Panc1 (cell line): ENCODE data around the gene RASGEF1C. TPM values are rescaled to one million over a fixed set of nuclear protein-coding genes. Genes with fewer than 3 reads are reported as not detected.
"Not testable (repeated sequence)": the region's sequence is repeated elsewhere in the genome, so short reads cannot be mapped to it uniquely, and the experiment has no call there.

ENCODE experiments used
- ATAC-seq: fragments of 200-7000 bp; cut with Tn5 transposase; 2 replicates; pipeline ENCODE4 v1.9.1; 2020; ENCODE audit warnings: mild to moderate bottlenecking, moderate library complexity
- BruUV-seq: library from RNA; stranded (reverse); fragments of 400-500 nt; replicated peaks from 2 replicates; lab custom pipeline; 2021; lab: Mats Ljungman, UMichigan
- CTCF ChIA-PET: fragments of 300-600 bp; sonication (Branson Sonifier 250); formaldehyde crosslinking; loops from one replicate; lab custom pipeline; 2022; ENCODE audit warnings: antibody characterized with exemption; lab: Charles Lee
- POLR2A ChIA-PET: fragments of 300-600 bp; sonication (Branson Sonifier 250); formaldehyde crosslinking; loops from one replicate; lab custom pipeline; 2022; ENCODE audit warnings: antibody characterized with exemption; lab: Charles Lee
- DNase-seq: peaks from one replicate; pipeline ENCODE4 v3.0.0-alpha.2; 2010; ENCODE audit warnings: low read depth, low spot score
- H3K27ac ChIP-seq: 2 replicates; pipeline ENCODE4 v1.5.1; 2011; ENCODE audit warnings: mild to moderate bottlenecking, low read length, inconsistent platforms
- H3K27me3 ChIP-seq: fragments of 200-500 bp; sonication (Bioruptor generic); 2 replicates; pipeline ENCODE4 v1.6.0; 2014; ENCODE audit warnings: low read length, inconsistent platforms; ENCODE audit not compliant: control insufficient read depth, insufficient read depth
- H3K36me3 ChIP-seq: fragments of 200-500 bp; sonication (Bioruptor generic); 2 replicates; pipeline ENCODE4 v1.5.1; 2014; ENCODE audit warnings: inconsistent platforms, mild to moderate bottlenecking, low read length, moderate library complexity; ENCODE audit not compliant: control insufficient read depth, insufficient read depth
- H3K4me1 ChIP-seq: 2 replicates; pipeline ENCODE4 v1.5.1; 2011; ENCODE audit warnings: inconsistent platforms, mild to moderate bottlenecking, low read length, moderate library complexity; ENCODE audit not compliant: control insufficient read depth, insufficient read depth
- H3K4me3 ChIP-seq, 2 experiments: 2 replicates each; pipeline ENCODE4 v1.5.1; 2011 to 2012; ENCODE audit warnings: low read depth in 2 of 2, low read length in 2 of 2, mild to moderate bottlenecking in 2 of 2, inconsistent platforms in 1 of 2, moderate library complexity in 1 of 2
- H3K9me3 ChIP-seq: fragments of 200-500 bp; sonication (Bioruptor generic); 2 replicates; pipeline ENCODE4 v1.5.1; 2014; ENCODE audit warnings: low read depth, mild to moderate bottlenecking, inconsistent platforms, low read length, moderate library complexity; ENCODE audit not compliant: control insufficient read depth, insufficient read depth
- POLR2AphosphoS5 ChIP-seq: IDR thresholded peaks from 2 replicates; pipeline ENCODE4 v1.6.1; 2012; ENCODE audit warnings: mild to moderate bottlenecking, low read depth, low read length, moderate library complexity
- SIN3A ChIP-seq: IDR thresholded peaks from 2 replicates; pipeline ENCODE4 v1.6.1; 2012; ENCODE audit warnings: low read depth, mild to moderate bottlenecking, low read length, moderate library complexity, borderline replicate concordance; ENCODE audit not compliant: insufficient read depth
- TCF7L2 ChIP-seq: IDR thresholded peaks from 2 replicates; pipeline ENCODE4 v1.6.1; 2011; ENCODE audit warnings: mild to moderate bottlenecking, low read depth, low read length, inconsistent platforms
- in situ Hi-C: cut with HindIII; loops from 2 replicates; pipeline ENCODE4 v1.10.0; 2016; ENCODE audit warnings: low sequenced_read_pairs, low pct_unique_long_range_greater_than_20kb
- intact Hi-C: fragments of 100-400 bp; cut with micrococcal nuclease; formaldehyde crosslinking; loops from one replicate; pipeline ENCODE4 v1.10.0; 2022; ENCODE audit not compliant: unreplicated experiment
- total RNA-seq: library from RNA; stranded (reverse); gene quantifications from one replicate; pipeline ENCODE4 v1.2.1, GENCODE V29; 2021; ENCODE audit not compliant: unreplicated experiment
- TF ChIP-seq, protein P1 (sequence below): fragments of 450-650 bp; IDR thresholded peaks from 2 replicates; pipeline ENCODE4 v1.5.1; 2017; ENCODE audit warnings: mild to moderate bottlenecking
- TF ChIP-seq, protein P2 (sequence below), 2 experiments: IDR thresholded peaks; 2 replicates each; pipeline ENCODE4 v1.6.1; 2011 to 2012; ENCODE audit warnings: low read depth in 2 of 2, control low read depth in 1 of 2, low read length in 1 of 2, mild to moderate bottlenecking in 1 of 2, moderate library complexity in 1 of 2; ENCODE audit not compliant: insufficient read depth in 1 of 2

RASGEF1C gene
- total RNA-seq, 1 experiment from 2014 or later: 0.49 TPM

DNA sequence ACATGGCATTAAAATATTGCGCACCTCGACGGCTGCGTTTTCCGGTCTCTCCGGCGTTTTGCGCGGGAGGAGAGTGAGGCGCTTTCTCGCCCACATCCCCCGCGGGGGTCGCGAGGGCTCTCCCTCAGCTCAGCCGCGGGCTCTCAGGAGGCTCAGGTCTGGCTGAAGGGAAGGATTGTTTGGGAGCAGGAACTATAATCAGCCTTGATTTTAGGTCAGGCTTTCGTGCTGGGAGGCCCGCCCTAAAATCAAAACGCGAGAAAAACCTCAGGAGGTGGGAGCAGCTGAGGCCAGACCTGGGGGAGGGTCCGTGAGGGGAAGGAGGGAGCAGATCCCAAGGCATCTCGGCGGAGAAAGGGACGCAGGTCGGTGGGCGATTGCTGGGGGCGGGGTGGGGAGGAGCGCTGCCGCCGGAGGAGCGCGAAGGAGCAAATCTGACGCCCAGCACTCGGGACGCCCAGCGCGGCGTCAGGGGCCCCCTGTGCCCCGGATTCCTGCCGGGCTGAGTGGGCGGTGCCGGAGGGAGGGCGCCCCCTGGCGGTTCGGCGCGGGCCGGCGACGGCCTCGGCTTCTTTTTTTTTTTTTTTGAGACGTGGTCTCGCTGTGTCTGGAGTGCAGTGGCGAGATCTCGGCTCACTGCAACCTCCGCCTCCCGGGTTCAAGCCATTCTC is 118.8 kb downstream of the RASGEF1C start:
- CTCF ChIA-PET: interaction anchor here (0.6 to 0.7 kb wide), 5 partner anchors 63 to 726 kb away, joined by 4 to 14 read pairs (median 7); no protein-coding TSS in a partner anchor
- Histone ChIP-seq H3K4me3 (peak overlapping the region; percentile 51 to 69), H3K4me1 (peaks cover 6% of the 10 kb centered on the region; the same call in 1 of the 2 replicates), H3K36me3 (no peaks in the 10 kb centered on the region), H3K27ac (peak overlapping the region; percentile 75), H3K9me3 (no peaks in the 10 kb centered on the region), H3K27me3 (no peaks in the 10 kb centered on the region)
- in situ Hi-C loops: no loop called here
- peak; percentile 89 for ATAC-seq
- POLR2A ChIA-PET: no interaction called here
- intact Hi-C loops: loop anchor here (10.0 kb wide), 1 partner anchor 235 kb away; the partner anchor contains the start of gene MRNIP
- DNase-seq: no peak
- BruUV-seq: no TSS peak
- TF ChIP-seq POLR2AphosphoS5 (peak; percentile 50; the same call in 1 of the 2 replicates), SIN3A (no peak)
- TF ChIP-seq, protein P1, sequence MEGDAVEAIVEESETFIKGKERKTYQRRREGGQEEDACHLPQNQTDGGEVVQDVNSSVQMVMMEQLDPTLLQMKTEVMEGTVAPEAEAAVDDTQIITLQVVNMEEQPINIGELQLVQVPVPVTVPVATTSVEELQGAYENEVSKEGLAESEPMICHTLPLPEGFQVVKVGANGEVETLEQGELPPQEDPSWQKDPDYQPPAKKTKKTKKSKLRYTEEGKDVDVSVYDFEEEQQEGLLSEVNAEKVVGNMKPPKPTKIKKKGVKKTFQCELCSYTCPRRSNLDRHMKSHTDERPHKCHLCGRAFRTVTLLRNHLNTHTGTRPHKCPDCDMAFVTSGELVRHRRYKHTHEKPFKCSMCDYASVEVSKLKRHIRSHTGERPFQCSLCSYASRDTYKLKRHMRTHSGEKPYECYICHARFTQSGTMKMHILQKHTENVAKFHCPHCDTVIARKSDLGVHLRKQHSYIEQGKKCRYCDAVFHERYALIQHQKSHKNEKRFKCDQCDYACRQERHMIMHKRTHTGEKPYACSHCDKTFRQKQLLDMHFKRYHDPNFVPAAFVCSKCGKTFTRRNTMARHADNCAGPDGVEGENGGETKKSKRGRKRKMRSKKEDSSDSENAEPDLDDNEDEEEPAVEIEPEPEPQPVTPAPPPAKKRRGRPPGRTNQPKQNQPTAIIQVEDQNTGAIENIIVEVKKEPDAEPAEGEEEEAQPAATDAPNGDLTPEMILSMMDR: peak; percentile 97

DNA sequence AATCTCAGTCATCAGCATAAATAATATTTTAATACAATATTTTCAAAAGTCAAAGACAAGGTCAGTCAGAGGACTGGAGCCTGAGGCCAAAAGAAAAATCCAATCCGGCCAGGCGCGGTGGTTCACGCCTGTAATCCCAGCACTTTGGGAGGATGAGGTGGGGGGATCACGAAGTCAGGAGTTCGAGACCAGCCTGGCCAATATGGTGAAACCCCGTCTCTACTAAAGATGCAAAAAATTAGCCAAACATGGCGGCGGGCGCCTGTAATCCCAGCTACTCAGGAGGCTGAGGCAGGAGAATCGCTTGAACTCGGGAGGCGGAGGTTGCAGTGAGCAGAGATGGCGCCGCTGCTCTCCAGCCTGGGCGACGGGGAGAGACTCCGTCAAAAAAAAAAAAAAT is 119.4 kb downstream of the RASGEF1C start:
- H3K27ac ChIP-seq, H3K36me3 ChIP-seq, H3K9me3 ChIP-seq, H3K4me1 ChIP-seq, H3K27me3 ChIP-seq, ATAC-seq, POLR2A ChIA-PET, in situ Hi-C loops, DNase-seq, BruUV-seq: not testable (repeated sequence)
- H3K4me3 ChIP-seq: peak overlapping the region; percentile 51 to 69
- CTCF ChIA-PET: interaction anchor here (0.6 to 0.7 kb wide), 2 partner anchors 90 to 466 kb away, joined by 7 read pairs; no protein-coding TSS in a partner anchor
- intact Hi-C loops: loop anchor here (10.0 kb wide), 1 partner anchor 235 kb away; the partner anchor contains the start of gene MRNIP

DNA sequence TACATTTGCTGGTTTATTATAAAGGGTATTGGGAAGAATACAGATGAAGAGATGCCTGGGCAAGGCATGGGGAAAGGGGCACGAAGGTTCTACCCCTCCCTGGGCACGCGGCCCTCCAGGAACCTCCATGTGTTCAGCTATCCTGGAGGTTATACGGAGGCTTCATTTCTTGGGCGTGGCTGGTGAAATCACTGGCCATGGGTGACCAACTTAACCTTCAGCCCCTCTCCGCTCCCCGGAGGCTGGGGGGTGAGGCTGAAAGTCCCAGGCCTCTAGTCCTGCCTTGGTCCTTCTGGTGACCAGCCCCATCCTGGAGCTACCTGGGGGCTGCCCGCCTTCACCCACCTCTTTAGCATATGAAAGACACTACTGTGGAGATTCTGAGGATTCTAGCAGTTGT is 120.5 kb downstream of the RASGEF1C start:
- ATAC-seq (no peak), DNase-seq (no peak)
- Histone ChIP-seq H3K27ac (no peak overlapping the region), H3K36me3 (no peaks in the 10 kb centered on the region), H3K27me3 (no peaks in the 10 kb centered on the region), H3K4me1 (peaks cover 6% of the 10 kb centered on the region; the same call in 1 of the 2 replicates), H3K9me3 (no peaks in the 10 kb centered on the region), H3K4me3 (no peak overlapping the region)
- in situ Hi-C loops: no loop called here
- no TSS peak for BruUV-seq
- ChIA-PET POLR2A (no interaction called here), CTCF (no interaction called here)
- intact Hi-C loops: no loop called here
- TF ChIP-seq, protein P1: no peak
- no peak for TF ChIP-seq TCF7L2
- TF ChIP-seq POLR2AphosphoS5: no peak
- no peak for TF ChIP-seq SIN3A
- TF ChIP-seq, protein P2, sequence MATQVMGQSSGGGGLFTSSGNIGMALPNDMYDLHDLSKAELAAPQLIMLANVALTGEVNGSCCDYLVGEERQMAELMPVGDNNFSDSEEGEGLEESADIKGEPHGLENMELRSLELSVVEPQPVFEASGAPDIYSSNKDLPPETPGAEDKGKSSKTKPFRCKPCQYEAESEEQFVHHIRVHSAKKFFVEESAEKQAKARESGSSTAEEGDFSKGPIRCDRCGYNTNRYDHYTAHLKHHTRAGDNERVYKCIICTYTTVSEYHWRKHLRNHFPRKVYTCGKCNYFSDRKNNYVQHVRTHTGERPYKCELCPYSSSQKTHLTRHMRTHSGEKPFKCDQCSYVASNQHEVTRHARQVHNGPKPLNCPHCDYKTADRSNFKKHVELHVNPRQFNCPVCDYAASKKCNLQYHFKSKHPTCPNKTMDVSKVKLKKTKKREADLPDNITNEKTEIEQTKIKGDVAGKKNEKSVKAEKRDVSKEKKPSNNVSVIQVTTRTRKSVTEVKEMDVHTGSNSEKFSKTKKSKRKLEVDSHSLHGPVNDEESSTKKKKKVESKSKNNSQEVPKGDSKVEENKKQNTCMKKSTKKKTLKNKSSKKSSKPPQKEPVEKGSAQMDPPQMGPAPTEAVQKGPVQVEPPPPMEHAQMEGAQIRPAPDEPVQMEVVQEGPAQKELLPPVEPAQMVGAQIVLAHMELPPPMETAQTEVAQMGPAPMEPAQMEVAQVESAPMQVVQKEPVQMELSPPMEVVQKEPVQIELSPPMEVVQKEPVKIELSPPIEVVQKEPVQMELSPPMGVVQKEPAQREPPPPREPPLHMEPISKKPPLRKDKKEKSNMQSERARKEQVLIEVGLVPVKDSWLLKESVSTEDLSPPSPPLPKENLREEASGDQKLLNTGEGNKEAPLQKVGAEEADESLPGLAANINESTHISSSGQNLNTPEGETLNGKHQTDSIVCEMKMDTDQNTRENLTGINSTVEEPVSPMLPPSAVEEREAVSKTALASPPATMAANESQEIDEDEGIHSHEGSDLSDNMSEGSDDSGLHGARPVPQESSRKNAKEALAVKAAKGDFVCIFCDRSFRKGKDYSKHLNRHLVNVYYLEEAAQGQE (IDR thresholded peaks at IDR 0.05; ENCODE audit: insufficient read depth in 1 of 2, low read depth in 2 of 2, low read length in 1 of 2): no peak
